ENCODE results near the gene AGAP2.
"Not testable (repeated sequence)": the region's sequence is repeated elsewhere in the genome, so short reads cannot be mapped to it uniquely, and the experiment has no call there.

Gene AGAP2

DNA sequence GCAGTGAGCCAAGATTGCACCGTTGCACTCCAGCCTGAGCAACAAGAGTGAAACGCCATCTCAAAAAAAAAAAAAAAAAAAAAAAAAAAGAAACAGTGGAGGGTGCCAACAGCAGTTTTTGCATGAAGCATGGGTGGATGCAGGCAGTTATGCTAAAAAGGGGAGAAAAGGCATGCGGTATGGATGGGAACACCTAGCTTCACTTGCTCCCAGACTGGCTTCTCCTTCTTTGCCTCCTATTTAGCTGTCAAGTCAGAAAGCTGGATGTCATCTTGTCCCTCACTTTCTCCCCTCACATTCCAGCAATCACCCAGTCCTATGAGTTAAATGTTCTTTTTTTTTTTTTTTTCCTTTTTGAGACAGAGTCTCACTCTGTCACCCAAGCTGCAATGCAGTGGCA, 36.5 kb upstream of the AGAP2 start:
- ATAC-seq (ENCODE audit: low read depth) = no peak
- TF ChIP-seq, protein P1, sequence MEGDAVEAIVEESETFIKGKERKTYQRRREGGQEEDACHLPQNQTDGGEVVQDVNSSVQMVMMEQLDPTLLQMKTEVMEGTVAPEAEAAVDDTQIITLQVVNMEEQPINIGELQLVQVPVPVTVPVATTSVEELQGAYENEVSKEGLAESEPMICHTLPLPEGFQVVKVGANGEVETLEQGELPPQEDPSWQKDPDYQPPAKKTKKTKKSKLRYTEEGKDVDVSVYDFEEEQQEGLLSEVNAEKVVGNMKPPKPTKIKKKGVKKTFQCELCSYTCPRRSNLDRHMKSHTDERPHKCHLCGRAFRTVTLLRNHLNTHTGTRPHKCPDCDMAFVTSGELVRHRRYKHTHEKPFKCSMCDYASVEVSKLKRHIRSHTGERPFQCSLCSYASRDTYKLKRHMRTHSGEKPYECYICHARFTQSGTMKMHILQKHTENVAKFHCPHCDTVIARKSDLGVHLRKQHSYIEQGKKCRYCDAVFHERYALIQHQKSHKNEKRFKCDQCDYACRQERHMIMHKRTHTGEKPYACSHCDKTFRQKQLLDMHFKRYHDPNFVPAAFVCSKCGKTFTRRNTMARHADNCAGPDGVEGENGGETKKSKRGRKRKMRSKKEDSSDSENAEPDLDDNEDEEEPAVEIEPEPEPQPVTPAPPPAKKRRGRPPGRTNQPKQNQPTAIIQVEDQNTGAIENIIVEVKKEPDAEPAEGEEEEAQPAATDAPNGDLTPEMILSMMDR (IDR thresholded peaks at IDR 0.05; ENCODE audit: poor library complexity, severe bottlenecking) = no peak
- no peaks in the 10 kb centered on the region for H3K4me1 ChIP-seq (ENCODE audit: insufficient read depth, poor library complexity, severe bottlenecking)

DNA sequence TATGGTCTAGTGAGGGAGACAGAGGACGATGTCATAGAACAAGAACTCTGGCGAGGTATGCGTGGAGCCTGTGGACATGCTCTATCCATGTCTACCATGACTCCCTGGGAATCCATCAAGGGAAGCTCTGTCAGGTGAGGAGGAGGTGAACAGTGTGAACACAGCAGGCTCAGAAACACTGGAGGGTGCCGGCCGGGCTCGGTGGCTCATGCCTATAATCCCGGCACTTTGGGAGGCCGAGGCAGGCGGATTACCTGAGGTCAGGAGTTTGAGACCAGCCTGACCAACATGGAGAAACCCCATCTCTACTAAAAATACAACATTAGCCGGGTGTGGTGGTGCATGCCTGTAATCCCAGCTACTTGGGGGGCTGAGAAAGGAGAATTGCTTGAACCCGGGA, 36.1 kb upstream of the AGAP2 start:
- not testable (repeated sequence) for ATAC-seq (ENCODE audit: low read depth); H3K4me1 ChIP-seq (ENCODE audit: insufficient read depth, poor library complexity, severe bottlenecking); H3K4me3 ChIP-seq (ENCODE audit: severe bottlenecking); H3K27me3 ChIP-seq (ENCODE audit: insufficient read depth, poor library complexity, severe bottlenecking); H3K27ac ChIP-seq (ENCODE audit: poor library complexity, severe bottlenecking); DNase-seq (ENCODE audit: low spot score); H3K9me3 ChIP-seq (ENCODE audit: severe bottlenecking)
- H3K36me3 ChIP-seq (ENCODE audit: low read depth) = peaks cover 26% of the 10 kb centered on the region

More for the DNA sequence above, 36.5 kb upstream of the AGAP2 start:
- Histone ChIP-seq H3K36me3 (ENCODE audit: low read depth) (peaks cover 26% of the 10 kb centered on the region), H3K27ac (ENCODE audit: poor library complexity, severe bottlenecking) (no peak overlapping the region), H3K27me3 (ENCODE audit: insufficient read depth, poor library complexity, severe bottlenecking) (no peaks in the 10 kb centered on the region), H3K4me3 (ENCODE audit: severe bottlenecking) (no peak overlapping the region), H3K9me3 (ENCODE audit: severe bottlenecking) (no peaks in the 10 kb centered on the region)
- no peak for DNase-seq (ENCODE audit: low spot score)

DNA sequence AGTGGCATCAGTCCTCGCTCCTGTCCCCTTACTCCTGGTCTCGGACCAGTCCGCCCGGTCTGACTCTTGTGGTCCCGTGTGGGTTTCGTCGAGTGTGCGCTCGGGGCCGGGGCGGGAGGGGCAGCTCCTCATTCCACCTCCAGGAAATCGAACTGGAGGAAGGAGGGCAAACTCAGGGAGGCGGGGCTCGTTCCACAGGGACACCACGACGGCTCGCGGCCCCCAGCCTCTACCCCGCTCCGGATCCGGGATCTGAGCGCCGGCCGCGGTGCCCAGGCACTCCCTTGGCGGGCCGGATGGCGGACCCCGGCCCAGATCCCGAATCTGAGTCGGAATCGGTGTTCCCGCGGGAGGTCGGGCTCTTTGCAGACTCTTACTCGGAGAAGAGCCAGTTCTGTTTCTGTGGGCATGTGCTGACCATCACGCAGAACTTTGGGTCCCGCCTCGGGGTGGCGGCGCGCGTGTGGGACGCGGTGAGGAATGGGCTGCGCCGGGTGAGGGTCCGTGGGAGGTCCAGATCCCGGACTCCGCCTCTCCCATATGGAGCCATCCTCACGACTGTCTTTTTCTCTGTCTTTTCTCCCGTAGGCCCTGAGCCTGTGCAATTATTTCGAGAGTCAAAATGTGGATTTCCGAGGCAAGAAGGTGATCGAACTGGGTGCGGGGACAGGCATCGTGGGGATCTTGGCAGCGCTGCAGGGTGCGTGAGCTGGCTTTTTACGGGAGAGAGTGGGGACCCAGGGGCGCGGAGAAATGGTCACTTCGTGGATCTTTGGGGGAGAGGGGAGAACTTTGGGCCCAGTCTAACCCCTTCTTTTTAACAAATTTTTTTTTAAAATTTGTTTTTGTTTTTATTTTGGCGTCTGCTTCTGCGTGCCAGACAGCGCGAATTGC, 34.1 kb upstream of the AGAP2 start, which contains the start of gene EEF1AKMT3:
TSS of gene EEF1AKMT3 (plus strand) at position 186 of the 894 bp plus-strand sequence. CDS start at position 297, 111 bp downstream.
- H3K4me1 ChIP-seq (ENCODE audit: insufficient read depth, poor library complexity, severe bottlenecking) = no peaks in the 10 kb centered on the region
- no peaks in the 10 kb centered on the region for H3K27me3 ChIP-seq (ENCODE audit: insufficient read depth, poor library complexity, severe bottlenecking)
- H3K4me3 ChIP-seq (ENCODE audit: severe bottlenecking) = peak within 1 kb of the TSS; percentile 51
- H3K9me3 ChIP-seq (ENCODE audit: severe bottlenecking) = no peaks in the 10 kb centered on the region
- TF ChIP-seq, protein P1 (IDR thresholded peaks at IDR 0.05; ENCODE audit: poor library complexity, severe bottlenecking) = no peak
- ATAC-seq (ENCODE audit: low read depth) = peak; percentile 57
- DNase-seq (ENCODE audit: low spot score) = peak; percentile 72
- H3K27ac ChIP-seq (ENCODE audit: poor library complexity, severe bottlenecking) = peak within 1 kb of the TSS; percentile 81
- peaks cover 32% of the 10 kb centered on the region for H3K36me3 ChIP-seq (ENCODE audit: low read depth)

DNA sequence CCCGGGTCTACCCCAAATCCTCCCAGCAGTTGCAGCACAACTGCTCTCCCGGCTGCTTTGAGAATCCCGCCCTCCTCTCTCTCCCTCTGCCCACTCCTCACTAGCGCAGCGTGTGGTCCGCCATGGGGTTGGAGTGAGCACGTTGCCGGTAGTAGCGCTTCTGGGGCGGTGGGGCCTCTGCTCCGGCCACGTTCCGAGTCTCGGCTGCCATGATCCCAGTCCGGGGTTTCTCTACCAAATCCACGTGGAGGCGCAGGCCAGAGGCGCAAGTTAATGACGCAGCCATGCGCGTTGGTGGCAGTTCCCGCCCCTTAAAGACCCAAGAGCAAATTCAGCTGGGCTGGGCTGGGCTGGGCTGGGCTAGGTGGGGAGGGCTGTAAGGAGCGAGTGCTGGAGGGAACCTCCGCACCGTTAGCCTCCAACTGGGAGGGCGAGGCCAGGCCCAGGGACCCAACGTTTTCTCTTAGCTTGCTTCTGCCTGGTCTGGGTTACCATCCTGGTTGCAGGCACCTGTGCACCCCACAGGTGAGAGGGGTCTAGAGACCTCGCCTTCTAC, 33.4 kb upstream of the AGAP2 start, which contains the start of gene METTL1:
TSS of gene METTL1 (minus strand) at position 233 of the 556 bp plus-strand sequence. CDS start at position 211, 22 bp downstream.
- peaks cover 32% of the 10 kb centered on the region for H3K36me3 ChIP-seq (ENCODE audit: low read depth)
- peak within 1 kb of the TSS; percentile 81 for H3K27ac ChIP-seq (ENCODE audit: poor library complexity, severe bottlenecking)
- peak; percentile 96 for DNase-seq (ENCODE audit: low spot score)
- ATAC-seq (ENCODE audit: low read depth) = peak; percentile 86
- no peaks in the 10 kb centered on the region for H3K9me3 ChIP-seq (ENCODE audit: severe bottlenecking)
- H3K4me1 ChIP-seq (ENCODE audit: insufficient read depth, poor library complexity, severe bottlenecking) = peaks cover 4% of the 10 kb centered on the region
- TF ChIP-seq, protein P1 (IDR thresholded peaks at IDR 0.05; ENCODE audit: poor library complexity, severe bottlenecking) = no peak
- peak within 1 kb of the TSS; percentile 51 for H3K4me3 ChIP-seq (ENCODE audit: severe bottlenecking)
- H3K27me3 ChIP-seq (ENCODE audit: insufficient read depth, poor library complexity, severe bottlenecking) = no peaks in the 10 kb centered on the region

DNA sequence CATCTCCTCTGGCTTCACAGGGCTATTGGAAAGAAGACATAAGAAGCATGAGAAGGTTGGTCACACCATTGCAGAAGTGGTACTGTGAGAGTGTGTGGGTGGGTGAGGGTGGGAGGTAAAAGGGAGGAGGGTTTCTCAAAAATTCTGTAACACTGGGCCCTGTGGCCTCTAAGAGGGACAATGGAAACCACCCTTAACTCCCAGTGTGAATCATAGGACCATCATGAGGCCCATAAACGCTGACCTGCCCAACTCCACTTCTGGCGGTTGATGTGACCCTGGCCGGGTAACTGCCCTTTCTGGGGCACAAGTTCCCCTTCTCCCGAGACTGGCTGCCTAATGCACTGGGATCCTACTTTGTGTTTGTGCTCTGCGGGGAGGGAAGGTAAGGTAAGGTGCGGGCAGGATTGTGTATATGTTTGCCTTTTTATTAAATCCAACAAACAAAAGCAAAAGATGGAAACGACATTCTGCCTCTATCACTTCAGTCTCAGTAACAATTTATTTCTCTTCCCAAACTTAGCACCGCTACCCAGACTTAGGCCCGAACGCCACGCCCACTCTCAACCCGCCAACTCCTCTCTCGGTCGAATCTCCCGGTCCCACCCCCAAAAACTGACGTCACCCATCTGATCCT, 32.8 kb upstream of the AGAP2 start:
- Histone ChIP-seq H3K27ac (ENCODE audit: poor library complexity, severe bottlenecking) (peak overlapping the region; percentile 81), H3K27me3 (ENCODE audit: insufficient read depth, poor library complexity, severe bottlenecking) (no peaks in the 10 kb centered on the region), H3K4me1 (ENCODE audit: insufficient read depth, poor library complexity, severe bottlenecking) (peaks cover 4% of the 10 kb centered on the region), H3K4me3 (ENCODE audit: severe bottlenecking) (peak overlapping the region; percentile 51), H3K36me3 (ENCODE audit: low read depth) (peaks cover 32% of the 10 kb centered on the region), H3K9me3 (ENCODE audit: severe bottlenecking) (no peaks in the 10 kb centered on the region)
- DNase-seq (ENCODE audit: low spot score) = peak; percentile 93
- peak; percentile 59 for ATAC-seq (ENCODE audit: low read depth)
- TF ChIP-seq, protein P1 (IDR thresholded peaks at IDR 0.05; ENCODE audit: poor library complexity, severe bottlenecking) = no peak
